Gastroesophageal sphincter (tissue), 2 donors: ENCODE results near the gene NEK1.

ENCODE experiments used
- POLR2A ChIP-seq, 2 donors: fragments of 450-650 bp; IDR thresholded peaks; one replicate each; pipeline ENCODE4 v1.6.1; 2017; ENCODE audit warnings: antibody characterized with exemption in 2 of 2, mild to moderate bottlenecking in 2 of 2, moderate library complexity in 1 of 2
- POLR2AphosphoS5 ChIP-seq: sonication (generic); formaldehyde crosslinking; IDR thresholded peaks from one replicate; pipeline ENCODE4 v1.6.1; 2017; ENCODE audit warnings: antibody characterized with exemption

- no peak for TF ChIP-seq POLR2AphosphoS5
- TF ChIP-seq POLR2A (IDR thresholded peaks at IDR 0.05) = no peak
These were observed 263.8 kb downstream of the NEK1 start for GRCh38 chr4:169348541-169348940.
